Stomach (tissue), 9 donors: ENCODE results near the gene LRIG1. TPM values are rescaled to one million over a fixed set of nuclear protein-coding genes. Genes with fewer than 3 reads are reported as not detected.

Experiments used
- DNase-seq, 2 donors: peaks; one replicate each; pipeline versions ENCODE4 v3.0.0 to v3.0.0-alpha.2; 2013 to 2019
- H3K27ac ChIP-seq, 5 donors: fragments of 200-600 bp in 4 of 5; sonication (generic) in 4 of 5; one replicate each; pipeline ENCODE4 v1.5.1; 2013 to 2019; ENCODE audit warnings: mild to moderate bottlenecking in 1 of 5, moderate library complexity in 1 of 5
- H3K27me3 ChIP-seq, 3 donors: fragments of 200-600 bp; sonication (generic); one replicate each; pipeline ENCODE4 v1.5.1; 2017 to 2019; ENCODE audit warnings: mixed run types in 1 of 3
- H3K36me3 ChIP-seq, 4 donors: fragments of 200-600 bp; sonication (generic); 1 replicate in 3 of 4; 2 replicates in 1 of 4; pipeline ENCODE4 v1.5.1; 2016 to 2019
- H3K4me1 ChIP-seq, 4 donors: fragments of 200-600 bp; sonication (generic); one replicate each; pipeline ENCODE4 v1.5.1; 2016 to 2019
- H3K4me3 ChIP-seq, 4 donors: fragments of 200-600 bp; sonication (generic) in 3 of 4; one replicate each; pipeline ENCODE4 v1.5.1; 2016 to 2019; ENCODE audit warnings: mild to moderate bottlenecking in 1 of 4
- H3K9me3 ChIP-seq, 4 donors: fragments of 200-600 bp; sonication (generic); one replicate each; pipeline ENCODE4 v1.5.1; 2016 to 2019
- CTCF ChIP-seq, 7 experiments: fragments of 450-650 bp in 4 of 7; fragments of 200-600 bp in 3 of 7; sonication (generic) in 3 of 7; IDR thresholded peaks; one replicate each; pipeline ENCODE4 v1.5.1; 2016 to 2019; ENCODE audit warnings: antibody characterized with exemption in 7 of 7, control low read depth in 2 of 7, mild to moderate bottlenecking in 1 of 7
- EP300 ChIP-seq: sonication (generic); formaldehyde crosslinking; IDR thresholded peaks from one replicate; pipeline ENCODE4 v1.6.1; 2017; ENCODE audit warnings: antibody characterized with exemption
- POLR2A ChIP-seq, 4 donors: fragments of 450-650 bp; IDR thresholded peaks; one replicate each; pipeline ENCODE4 v1.6.1; 2016; ENCODE audit warnings: antibody characterized with exemption in 4 of 4, control low read depth in 2 of 4, mild to moderate bottlenecking in 1 of 4, moderate library complexity in 1 of 4
- POLR2AphosphoS5 ChIP-seq, 3 donors: sonication (generic); formaldehyde crosslinking; IDR thresholded peaks; one replicate each; pipeline ENCODE4 v1.6.1; 2016; ENCODE audit warnings: antibody characterized with exemption in 3 of 3
- WGBS, 5 donors: extraction: QIAGEN DNeasy Blood & Tissue Kit in 3 of 5; methylation state at CpG; one replicate each; pipeline versions ENCODE4 v1.1.5 to v1.1.7; 2013 to 2018; 5-methylcytosine and 5-hydroxymethylcytosine counted together
- intact Hi-C: fragments of 100-400 bp; cut with DNase I; formaldehyde crosslinking; loops from one replicate; pipeline ENCODE4 v1.15.1; 2023; ENCODE audit warnings: low total_unique reads
- polyA plus RNA-seq, 3 donors: library from polyadenylated mRNA; stranded (reverse); fragments of 200-250 nt; gene quantifications; one replicate each; pipeline ENCODE4 v1.2.3, GENCODE V29; 2013
- total RNA-seq, 5 donors: library from RNA; depleted of rRNA; stranded (reverse); fragments of >200 nt; gene quantifications; one replicate each; pipeline versions ENCODE4 v1.1.0 to v1.2.3, GENCODE V29; 2014 to 2016
- donor health status: healthy with polysubstance abuse.
- donor health status: Bipolar disorder and iron deficiency.
- donor health status: healthy.

The LRIG1 gene
- total and polyA plus RNA-seq, 8 donors: 20.2 to 278 (median 87.0) TPM

- H3K4me1 ChIP-seq: peaks cover 61 to 83% (median 71%) of the 10 kb centered on the region in 4 donors
- peak overlapping the region in 4 of 5 donors; percentile 90 to 96 (median 92) for H3K27ac ChIP-seq
- intact Hi-C loops: no loop called here
- no peaks in the 10 kb centered on the region for H3K9me3 ChIP-seq
- no peak for TF ChIP-seq POLR2A (IDR thresholded peaks at IDR 0.05)
- WGBS, 5 donors: 32 to 38% (median 36%) methylated on average over 3 of the region's 3 CpGs
- DNase-seq: no peak
- H3K36me3 ChIP-seq: no peaks in the 10 kb centered on the region
- H3K4me3 ChIP-seq: peak overlapping the region in 3 of 4 donors; percentile 15 to 95 (median 16)
- no peaks in the 10 kb centered on the region for H3K27me3 ChIP-seq
These were observed 4.5 kb downstream of the LRIG1 start for GRCh38 chr3:66496301-66496700.

DNA sequence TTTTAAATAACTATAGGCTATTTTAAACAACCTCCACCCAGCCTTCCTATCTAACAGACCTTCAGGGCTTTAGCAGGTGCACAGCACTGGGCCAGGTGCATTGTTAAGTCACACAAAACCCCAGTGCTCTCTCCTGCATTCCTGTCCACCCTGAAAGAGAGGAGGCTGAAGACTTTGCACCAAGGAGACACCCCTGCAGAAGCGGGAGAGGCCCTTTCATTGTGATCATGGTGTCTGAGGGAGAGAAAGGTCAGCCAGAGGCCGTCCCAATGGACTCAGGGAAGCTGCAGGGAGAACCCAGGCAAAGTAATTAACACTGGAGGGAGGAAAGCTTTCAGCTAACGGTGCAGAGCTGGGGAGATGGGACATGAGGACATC is 5.2 kb downstream of the LRIG1 start:
- Histone ChIP-seq H3K27ac (peak overlapping the region; percentile 51 to 96 (median 91)), H3K36me3 (no peaks in the 10 kb centered on the region), H3K27me3 (no peaks in the 10 kb centered on the region), H3K4me1 (peaks cover 61 to 87% (median 77%) of the 10 kb centered on the region in 4 donors), H3K4me3 (peak overlapping the region in 3 of 4 donors; percentile 15 to 95 (median 16)), H3K9me3 (no peaks in the 10 kb centered on the region)
- TF ChIP-seq POLR2AphosphoS5 (IDR thresholded peaks at IDR 0.05) (no peak), CTCF (IDR thresholded peaks at IDR 0.05) (no peak)
- 23 to 42% (median 31%) methylated on average over 3 of the region's 3 CpGs for WGBS, 5 donors
- DNase-seq: no peak
- intact Hi-C loops: no loop called here

- Histone ChIP-seq H3K9me3 (no peaks in the 10 kb centered on the region), H3K36me3 (no peaks in the 10 kb centered on the region), H3K4me3 (peak overlapping the region in 2 of 4 donors; percentile 16 to 95), H3K27me3 (no peaks in the 10 kb centered on the region), H3K4me1 (peaks cover 66 to 93% (median 83%) of the 10 kb centered on the region in 4 donors), H3K27ac (peak overlapping the region; percentile 51 to 96 (median 91))
- WGBS, 5 donors: 20 to 43% (median 29%) methylated on average over 7 of the region's 7 CpGs
- no peak for DNase-seq
- TF ChIP-seq CTCF (IDR thresholded peaks at IDR 0.05) (no peak), POLR2A (IDR thresholded peaks at IDR 0.05) (no peak), EP300 (no peak), POLR2AphosphoS5 (IDR thresholded peaks at IDR 0.05) (no peak)
- intact Hi-C loops: no loop called here
These were observed 5.7 kb downstream of the LRIG1 start for GRCh38 chr3:66494959-66495667.

GRCh38 chr3:66493458-66494099 is 7.2 kb downstream of the LRIG1 start:
- H3K9me3 ChIP-seq: no peaks in the 10 kb centered on the region
- intact Hi-C loops: no loop called here
- H3K36me3 ChIP-seq: no peaks in the 10 kb centered on the region
- WGBS, 5 donors: 53 to 62% (median 60%) methylated on average over 5 of the region's 5 CpGs
- H3K4me3 ChIP-seq: no peak overlapping the region
- peak overlapping the region; percentile 2 to 96 (median 83) for H3K27ac ChIP-seq
- no peak for TF ChIP-seq CTCF (IDR thresholded peaks at IDR 0.05)
- TF ChIP-seq POLR2AphosphoS5 (IDR thresholded peaks at IDR 0.05): peak in 1 of 3 donors; percentile 17
- DNase-seq: peak in 1 of 2 donors; percentile 55
- peaks cover 65 to 99% (median 89%) of the 10 kb centered on the region in 4 donors for H3K4me1 ChIP-seq
- no peaks in the 10 kb centered on the region for H3K27me3 ChIP-seq

DNA sequence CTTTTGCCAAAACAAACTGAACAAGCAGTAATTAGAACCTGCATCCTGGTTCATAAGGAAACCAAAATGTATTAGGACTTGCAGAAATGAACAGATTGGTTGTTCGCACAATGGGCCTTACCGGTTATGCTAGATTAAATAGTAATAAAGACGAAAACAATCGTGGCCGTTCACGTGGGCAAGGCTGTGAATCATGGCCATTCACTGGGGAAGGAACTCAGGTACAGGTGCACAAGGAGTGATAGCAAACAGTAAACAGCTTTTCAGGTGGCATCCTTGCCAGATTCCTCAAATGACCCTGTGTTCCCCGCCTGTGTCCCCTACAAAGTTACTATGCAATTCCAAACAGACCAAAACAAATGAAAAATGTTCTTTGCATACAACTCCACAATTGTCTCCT is 8.2 kb downstream of the LRIG1 start:
- peak overlapping the region; percentile 63 to 96 (median 83) for H3K27ac ChIP-seq
- H3K27me3 ChIP-seq: no peaks in the 10 kb centered on the region
- DNase-seq: peak; percentile 73 to 78
- intact Hi-C loops: no loop called here
- peak overlapping the region in 1 of 4 donors; percentile 5 for H3K4me3 ChIP-seq
- H3K4me1 ChIP-seq: peaks cover 62 to 98% (median 86%) of the 10 kb centered on the region in 4 donors
- TF ChIP-seq POLR2AphosphoS5 (IDR thresholded peaks at IDR 0.05) (peak in 2 of 3 donors; percentile 37 to 82), POLR2A (IDR thresholded peaks at IDR 0.05) (no peak)
- no peaks in the 10 kb centered on the region for H3K36me3 ChIP-seq
- no peaks in the 10 kb centered on the region for H3K9me3 ChIP-seq
- 17 to 46% (median 33%) methylated on average over 7 of the region's 7 CpGs for WGBS, 5 donors
